AG04450 (cell line): ENCODE measurements around the gene GCC2. TPM values are rescaled to one million over a fixed set of nuclear protein-coding genes. Genes with fewer than 3 reads are reported as not detected.

Experiments used
- CTCF ChIA-PET: fragments of 300-600, 350-600 bp; formaldehyde crosslinking; extraction: SDS; loops from one replicate; lab custom pipeline; 2022; ENCODE audit warnings: antibody characterized with exemption, inconsistent platforms; lab: Charles Lee
- POLR2A ChIA-PET: fragments of 350-600 bp; formaldehyde crosslinking; extraction: SDS; loops from one replicate; lab custom pipeline; 2021; ENCODE audit warnings: antibody characterized with exemption, inconsistent platforms; lab: Yijun Ruan, JAX
- DNase-seq: peaks from one replicate; pipeline ENCODE4 v3.0.0-alpha.2; 2011; ENCODE audit warnings: low read depth, low spot score
- H3K27ac ChIP-seq: one replicate; pipeline ENCODE4 v1.5.1; 2012; ENCODE audit warnings: low read depth, low read length, control low read depth
- H3K27me3 ChIP-seq: one replicate; pipeline ENCODE4 v1.6.0; 2012; ENCODE audit warnings: low read length; ENCODE audit not compliant: control insufficient read depth, insufficient read depth
- H3K4me3 ChIP-seq: 2 replicates; pipeline ENCODE4 v1.5.1; 2011; ENCODE audit warnings: mild to moderate bottlenecking, low read depth, low read length, control low read depth
- H3K9me3 ChIP-seq: 2 replicates; pipeline ENCODE4 v1.5.1; 2012; ENCODE audit warnings: low read length; ENCODE audit not compliant: control insufficient read depth, insufficient read depth
- polyA plus RNA-seq: library from polyadenylated mRNA; depleted of rRNA; stranded (reverse); fragments of >200 nt; gene quantifications from 2 replicates; pipeline ENCODE4 v1.2.3, GENCODE V29; 2011
- TF ChIP-seq, protein P1 (sequence below): IDR thresholded peaks from 2 replicates; pipeline ENCODE4 v1.5.1; 2011; ENCODE audit warnings: low read depth, low read length, control low read depth, inconsistent platforms

Gene GCC2
- polyA plus RNA-seq, 1 experiment = 19.5 TPM

DNA sequence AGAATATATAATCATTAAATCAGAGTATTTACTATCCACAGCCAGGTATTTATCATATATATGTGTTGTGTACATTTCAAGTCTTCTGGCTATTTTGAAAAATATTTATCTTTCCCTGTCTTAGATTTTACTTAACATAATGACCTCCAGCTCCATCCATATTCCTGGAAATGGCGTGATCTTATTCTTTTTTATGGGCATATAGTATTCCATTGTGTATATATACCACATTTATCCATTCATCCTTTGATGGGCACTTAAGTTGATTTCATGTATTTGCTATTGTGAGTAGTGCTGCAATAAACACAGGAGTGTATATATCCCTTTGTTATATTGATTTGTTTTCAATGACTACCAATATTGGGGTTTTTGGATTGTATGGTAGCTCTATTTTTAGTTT is 6.6 kb downstream of the GCC2 start:
- Histone ChIP-seq H3K27me3 (no peaks in the 10 kb centered on the region), H3K27ac (no peak overlapping the region), H3K9me3 (no peaks in the 10 kb centered on the region; the same call in 1 of the 2 replicates), H3K4me3 (no peak overlapping the region)
- DNase-seq = no peak
- TF ChIP-seq, protein P1, sequence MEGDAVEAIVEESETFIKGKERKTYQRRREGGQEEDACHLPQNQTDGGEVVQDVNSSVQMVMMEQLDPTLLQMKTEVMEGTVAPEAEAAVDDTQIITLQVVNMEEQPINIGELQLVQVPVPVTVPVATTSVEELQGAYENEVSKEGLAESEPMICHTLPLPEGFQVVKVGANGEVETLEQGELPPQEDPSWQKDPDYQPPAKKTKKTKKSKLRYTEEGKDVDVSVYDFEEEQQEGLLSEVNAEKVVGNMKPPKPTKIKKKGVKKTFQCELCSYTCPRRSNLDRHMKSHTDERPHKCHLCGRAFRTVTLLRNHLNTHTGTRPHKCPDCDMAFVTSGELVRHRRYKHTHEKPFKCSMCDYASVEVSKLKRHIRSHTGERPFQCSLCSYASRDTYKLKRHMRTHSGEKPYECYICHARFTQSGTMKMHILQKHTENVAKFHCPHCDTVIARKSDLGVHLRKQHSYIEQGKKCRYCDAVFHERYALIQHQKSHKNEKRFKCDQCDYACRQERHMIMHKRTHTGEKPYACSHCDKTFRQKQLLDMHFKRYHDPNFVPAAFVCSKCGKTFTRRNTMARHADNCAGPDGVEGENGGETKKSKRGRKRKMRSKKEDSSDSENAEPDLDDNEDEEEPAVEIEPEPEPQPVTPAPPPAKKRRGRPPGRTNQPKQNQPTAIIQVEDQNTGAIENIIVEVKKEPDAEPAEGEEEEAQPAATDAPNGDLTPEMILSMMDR = no peak
- ChIA-PET POLR2A (no interaction called here), CTCF (no interaction called here)

DNA sequence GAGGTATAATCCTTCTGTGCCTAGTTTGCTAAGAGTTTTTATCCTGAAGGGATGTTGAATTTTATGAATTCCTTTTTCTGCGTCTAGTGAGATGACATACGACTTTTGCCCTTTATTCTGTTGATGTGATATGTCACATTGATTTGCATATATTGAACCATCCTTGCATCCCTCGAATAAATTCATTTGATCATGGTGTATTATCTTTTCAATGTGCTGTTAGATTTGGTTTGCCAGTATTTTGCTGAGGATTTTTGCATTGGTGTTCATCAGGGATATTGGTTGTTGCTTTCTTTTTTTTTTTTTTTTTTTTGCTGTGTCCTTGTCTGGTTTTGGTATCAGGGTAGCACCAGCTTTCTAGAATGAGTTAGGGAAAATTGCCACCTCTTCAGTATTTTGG is 9.1 kb downstream of the GCC2 start:
- ChIA-PET POLR2A (no interaction called here), CTCF (interaction anchor here (1.1 to 1.2 kb wide), 2 partner anchors 109 to 127 kb away, joined by 4 read pairs; no protein-coding TSS in a partner anchor)
- H3K9me3 ChIP-seq = peaks cover 3% of the 10 kb centered on the region
- H3K27ac ChIP-seq = no peak overlapping the region
- TF ChIP-seq, protein P1 = no peak
- H3K4me3 ChIP-seq = no peak overlapping the region
- no peak for DNase-seq
- no peaks in the 10 kb centered on the region for H3K27me3 ChIP-seq

DNA sequence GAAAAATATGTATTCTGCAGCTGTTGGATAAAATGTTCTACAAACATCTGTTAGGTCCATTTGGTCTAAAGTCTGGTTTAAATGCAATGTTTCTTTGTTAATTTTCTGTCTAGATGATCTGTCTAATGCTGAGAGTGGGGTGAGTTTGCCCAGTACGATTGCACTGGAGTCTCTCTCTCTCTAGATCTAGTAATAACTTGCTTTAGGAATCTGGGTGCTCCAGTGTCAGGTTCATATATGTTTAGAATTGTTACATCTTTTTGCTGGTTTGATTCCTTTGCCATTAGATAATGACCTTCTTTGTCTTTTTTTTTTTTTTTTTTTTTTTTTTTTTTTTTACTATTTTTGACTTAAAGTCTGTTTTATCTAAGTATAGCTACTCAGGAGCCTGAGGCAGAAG is 10.4 kb downstream of the GCC2 start:
- ChIA-PET CTCF (interaction anchor here (1.1 to 1.2 kb wide), 2 partner anchors 111 to 125 kb away, joined by 4 read pairs; no protein-coding TSS in a partner anchor), POLR2A (no interaction called here)

GRCh38 chr2:108460345-108461037 is 11.5 kb downstream of the GCC2 start:
- Histone ChIP-seq H3K4me3 (no peak overlapping the region), H3K9me3 (peaks cover 8% of the 10 kb centered on the region), H3K27me3 (no peaks in the 10 kb centered on the region), H3K27ac (no peak overlapping the region)
- DNase-seq = no peak
- ChIA-PET CTCF (no interaction called here), POLR2A (no interaction called here)
- TF ChIP-seq, protein P1 = no peak

More for the DNA sequence above, 10.4 kb downstream of the GCC2 start:
- DNase-seq = no peak
- peaks cover 8% of the 10 kb centered on the region for H3K9me3 ChIP-seq
- no peaks in the 10 kb centered on the region for H3K27me3 ChIP-seq
- TF ChIP-seq, protein P1 = no peak
- H3K27ac ChIP-seq = no peak overlapping the region
- H3K4me3 ChIP-seq = no peak overlapping the region

- CTCF ChIA-PET = no interaction called here
- Histone ChIP-seq H3K27me3 (no peaks in the 10 kb centered on the region), H3K9me3 (no peaks in the 10 kb centered on the region), H3K27ac (no peak overlapping the region), H3K4me3 (no peak overlapping the region)
- POLR2A ChIA-PET = no interaction called here
- DNase-seq = no peak
- TF ChIP-seq, protein P1 = no peak
Measured at GRCh38 chr2:108477099-108477498, 28.1 kb downstream of the GCC2 start.
